Effector memory CD4-positive, alpha-beta T cell (primary cell): ENCODE results near the gene TSHZ2.

Experiments used
- DNase-seq, 3 donors: peaks; one replicate each; pipeline ENCODE4 v3.0.0-alpha.2; 2020
- H3K27ac ChIP-seq: 2 replicates; pipeline ENCODE4 v1.7.0; 2013; ENCODE audit warnings: mild to moderate bottlenecking, low read length, moderate library complexity; ENCODE audit not compliant: insufficient read depth, poor library complexity, severe bottlenecking
- H3K27me3 ChIP-seq: replicated peaks from 2 replicates; pipeline ENCODE4 v1.7.0; 2013; ENCODE audit warnings: mild to moderate bottlenecking, low read length; ENCODE audit not compliant: insufficient read depth, control insufficient read depth, poor library complexity, severe bottlenecking
- H3K36me3 ChIP-seq: 2 replicates; pipeline ENCODE4 v1.7.0; 2013; ENCODE audit warnings: mild to moderate bottlenecking, low read length, moderate library complexity; ENCODE audit not compliant: control insufficient read depth, insufficient read depth
- H3K4me1 ChIP-seq: 2 replicates; pipeline ENCODE4 v1.7.0; 2013; ENCODE audit warnings: low read length, mild to moderate bottlenecking; ENCODE audit not compliant: control insufficient read depth, insufficient read depth, poor library complexity, severe bottlenecking
- H3K4me3 ChIP-seq: 2 replicates; pipeline ENCODE4 v1.7.0; 2013; ENCODE audit warnings: low read length, low read depth, mild to moderate bottlenecking; ENCODE audit not compliant: insufficient read depth, poor library complexity, severe bottlenecking
- H3K9me3 ChIP-seq: 2 replicates; pipeline ENCODE4 v1.7.0; 2013; ENCODE audit warnings: mild to moderate bottlenecking, low read length, moderate library complexity; ENCODE audit not compliant: control insufficient read depth

The TSHZ2 gene

GRCh38 chr20:52939141-52939540, 33.0 kb upstream of the TSHZ2 start:
- Histone ChIP-seq H3K27me3 (no peaks in the 10 kb centered on the region), H3K27ac (no peak overlapping the region), H3K9me3 (no peaks in the 10 kb centered on the region), H3K36me3 (no peaks in the 10 kb centered on the region), H3K4me1 (no peaks in the 10 kb centered on the region), H3K4me3 (no peak overlapping the region)
- DNase-seq, result no peak

GRCh38 chr20:52941808-52942207, 30.4 kb upstream of the TSHZ2 start:
- no peak for DNase-seq
- H3K36me3 ChIP-seq, result no peaks in the 10 kb centered on the region
- H3K9me3 ChIP-seq, result no peaks in the 10 kb centered on the region
- H3K4me1 ChIP-seq, result no peaks in the 10 kb centered on the region
- no peak overlapping the region for H3K4me3 ChIP-seq
- H3K27me3 ChIP-seq, result no peaks in the 10 kb centered on the region
- H3K27ac ChIP-seq, result no peak overlapping the region

- H3K27ac ChIP-seq, result no peak overlapping the region
- DNase-seq, result no peak
- no peak overlapping the region for H3K4me3 ChIP-seq
- no peaks in the 10 kb centered on the region for H3K36me3 ChIP-seq
- H3K27me3 ChIP-seq, result no peaks in the 10 kb centered on the region
- no peaks in the 10 kb centered on the region for H3K9me3 ChIP-seq
- H3K4me1 ChIP-seq, result no peaks in the 10 kb centered on the region
Measured at GRCh38 chr20:52943185-52943841, 28.8 kb upstream of the TSHZ2 start.

- Histone ChIP-seq H3K4me3 (no peak overlapping the region), H3K27ac (no peak overlapping the region), H3K9me3 (no peaks in the 10 kb centered on the region), H3K27me3 (no peaks in the 10 kb centered on the region), H3K36me3 (no peaks in the 10 kb centered on the region), H3K4me1 (no peaks in the 10 kb centered on the region)
- DNase-seq, result no peak
Measured at GRCh38 chr20:52945268-52945667, 26.9 kb upstream of the TSHZ2 start.

GRCh38 chr20:52945862-52946522, 26.2 kb upstream of the TSHZ2 start:
- Histone ChIP-seq H3K4me3 (no peak overlapping the region), H3K27ac (no peak overlapping the region), H3K4me1 (no peaks in the 10 kb centered on the region), H3K9me3 (no peaks in the 10 kb centered on the region), H3K27me3 (no peaks in the 10 kb centered on the region), H3K36me3 (no peaks in the 10 kb centered on the region)
- DNase-seq, result no peak

- Histone ChIP-seq H3K27me3 (no peaks in the 10 kb centered on the region), H3K36me3 (no peaks in the 10 kb centered on the region), H3K27ac (no peak overlapping the region), H3K4me3 (no peak overlapping the region), H3K4me1 (no peaks in the 10 kb centered on the region), H3K9me3 (no peaks in the 10 kb centered on the region)
- DNase-seq, result no peak
Measured at GRCh38 chr20:52948491-52948890, 23.7 kb upstream of the TSHZ2 start.

- H3K9me3 ChIP-seq, result no peaks in the 10 kb centered on the region
- H3K27me3 ChIP-seq, result no peaks in the 10 kb centered on the region
- no peak for DNase-seq
- H3K4me3 ChIP-seq, result no peak overlapping the region
- H3K4me1 ChIP-seq, result no peaks in the 10 kb centered on the region
- no peak overlapping the region for H3K27ac ChIP-seq
- no peaks in the 10 kb centered on the region for H3K36me3 ChIP-seq
Measured at GRCh38 chr20:52953020-52953419, 19.1 kb upstream of the TSHZ2 start.

- Histone ChIP-seq H3K4me3 (no peak overlapping the region), H3K36me3 (no peaks in the 10 kb centered on the region), H3K27me3 (no peaks in the 10 kb centered on the region), H3K9me3 (no peaks in the 10 kb centered on the region), H3K27ac (no peak overlapping the region), H3K4me1 (no peaks in the 10 kb centered on the region)
- DNase-seq, result no peak
Measured at GRCh38 chr20:52954849-52955248, 17.3 kb upstream of the TSHZ2 start.

GRCh38 chr20:52958211-52958610, 13.9 kb upstream of the TSHZ2 start:
- DNase-seq, result no peak
- no peak overlapping the region for H3K4me3 ChIP-seq
- H3K4me1 ChIP-seq, result no peaks in the 10 kb centered on the region
- no peaks in the 10 kb centered on the region for H3K9me3 ChIP-seq
- H3K36me3 ChIP-seq, result no peaks in the 10 kb centered on the region
- H3K27ac ChIP-seq, result no peak overlapping the region
- no peaks in the 10 kb centered on the region for H3K27me3 ChIP-seq

GRCh38 chr20:52959125-52959524, 13.0 kb upstream of the TSHZ2 start:
- Histone ChIP-seq H3K4me3 (no peak overlapping the region), H3K36me3 (no peaks in the 10 kb centered on the region), H3K9me3 (no peaks in the 10 kb centered on the region), H3K27ac (no peak overlapping the region), H3K4me1 (no peaks in the 10 kb centered on the region), H3K27me3 (no peaks in the 10 kb centered on the region)
- DNase-seq, result no peak
